Psoas muscle (tissue), 8 donors: ENCODE measurements around the gene ELP5. TPM values are rescaled to one million over a fixed set of nuclear protein-coding genes. Genes with fewer than 3 reads are reported as not detected.
A peak's percentile ranks its signal among the peaks of the same experiment; 100 is the strongest.

ENCODE experiments used
- ATAC-seq, 4 donors: fragments of 200-7000 bp; cut with Tn5 transposase; one replicate each; pipeline ENCODE4 v1.9.1; 2020; ENCODE audit warnings: moderate library complexity in 3 of 4, mild to moderate bottlenecking in 2 of 4
- DNase-seq, 2 donors: peaks; one replicate each; pipeline ENCODE4 v3.0.0-alpha.2; 2020
- H3K27ac ChIP-seq: fragments of 200-600 bp; one replicate; pipeline ENCODE4 v1.8.0; 2022
- H3K27me3 ChIP-seq, 3 donors: fragments of 200-600 bp in 1 of 3; one replicate each; pipeline versions ENCODE4 v1.6.1 to v1.8.0; 2013 to 2022; ENCODE audit warnings: low read length in 2 of 3, mild to moderate bottlenecking in 2 of 3, moderate library complexity in 1 of 3; ENCODE audit not compliant: insufficient read depth in 3 of 3
- H3K36me3 ChIP-seq, 2 donors: fragments of 200-600 bp in 1 of 2; one replicate each; pipeline versions ENCODE4 v1.6.1 to v1.8.0; 2013 to 2022; ENCODE audit warnings: low read depth in 1 of 2, mild to moderate bottlenecking in 1 of 2, moderate library complexity in 1 of 2; ENCODE audit not compliant: insufficient read depth in 1 of 2
- H3K4me1 ChIP-seq: fragments of 200-600 bp; one replicate; pipeline ENCODE4 v1.8.0; 2022
- H3K4me3 ChIP-seq: fragments of 200-600 bp; one replicate; pipeline ENCODE4 v1.8.0; 2022; ENCODE audit warnings: mild to moderate bottlenecking
- H3K9me3 ChIP-seq: fragments of 200-600 bp; one replicate; pipeline ENCODE4 v1.8.0; 2022
- CTCF ChIP-seq: fragments of 200-600 bp; IDR thresholded peaks from one replicate; pipeline ENCODE4 v1.8.0; 2022; ENCODE audit warnings: antibody characterized with exemption
- WGBS, 3 donors: extraction: QIAGEN DNeasy Blood & Tissue Kit; methylation state at CpG; one replicate each; pipeline versions ENCODE4 v1.1.6 to v1.1.7; 2013; 5-methylcytosine and 5-hydroxymethylcytosine counted together
- intact Hi-C, 2 donors: fragments of 100-400 bp; cut with DNase I; formaldehyde crosslinking; loops; one replicate each; pipeline versions ENCODE4 v1.11.0 to v1.14.2; 2022
- polyA plus RNA-seq, 3 donors: library from polyadenylated mRNA; stranded (reverse); fragments of 200-250 nt; gene quantifications; one replicate each; pipeline ENCODE4 v1.2.3, GENCODE V29; 2013
- total RNA-seq, 4 donors: library from RNA; stranded (reverse); fragmentation: NEBNext Ultra II Directional in 2 of 4; extraction: Animal tissue kit (Norgen Biotek cat#: 25700) in 2 of 4; gene quantifications; one replicate each; pipeline versions ENCODE4 v1.2.1 to v1.2.4, GENCODE V29; 2021 to 2023
- donor health status: healthy with polysubstance abuse.
- donor health status: DM: no; HTN: no; CAD: no; lungs with moderate emphysema.
- donor health status: Bipolar disorder and iron deficiency.
- donor health status: healthy.
- donor health status: DM: yes; HTN: yes; CAD: no.
- donor health status: DM: no; HTN: no; CAD: no.
- donor health status: DM: no; HTN: no; CAD: no.
- donor health status: DM: yes; HTN: yes; CAD: no.

Gene ELP5
- total and polyA plus RNA-seq, 7 donors = 50.4 to 104 (median 81.0) TPM

GRCh38 chr17:7260651-7261378 is 8.8 kb downstream of the ELP5 start:
- Histone ChIP-seq H3K4me3 (peak overlapping the region; percentile 66), H3K27ac (no peak overlapping the region), H3K36me3 (peaks cover 0 to 40% of the 10 kb centered on the region in 2 donors), H3K9me3 (no peaks in the 10 kb centered on the region), H3K27me3 (peaks cover 0 to 50% (median 21%) of the 10 kb centered on the region in 3 donors), H3K4me1 (peaks cover 9% of the 10 kb centered on the region)
- intact Hi-C loops = loop anchor here in 1 of 2 donors (10.0 kb wide), 1 partner anchor 84 kb away; no protein-coding TSS in a partner anchor
- 6 to 9% (median 8%) methylated on average over 50 to 54 of the region's 54 CpGs for WGBS, 3 donors
- TF ChIP-seq CTCF = no peak
- ATAC-seq = peak; percentile 61 to 65 (median 63)
- DNase-seq = peak in 1 of 2 donors; percentile 70

- Histone ChIP-seq H3K27me3 (peaks cover 0 to 50% (median 21%) of the 10 kb centered on the region in 3 donors), H3K36me3 (peaks cover 0 to 33% of the 10 kb centered on the region in 2 donors), H3K27ac (no peak overlapping the region), H3K9me3 (no peaks in the 10 kb centered on the region), H3K4me3 (peak overlapping the region; percentile 66), H3K4me1 (peaks cover 9% of the 10 kb centered on the region)
- TF ChIP-seq CTCF = no peak
- 11 to 21% (median 15%) methylated on average over 44 to 71 of the region's 71 CpGs for WGBS, 3 donors
- ATAC-seq (peak; percentile 14 to 46 (median 28)), DNase-seq (no peak)
- intact Hi-C loops = loop anchor here in 1 of 2 donors (10.0 kb wide), 1 partner anchor 83 kb away; no protein-coding TSS in a partner anchor
Observed at GRCh38 chr17:7261379-7262191, 9.6 kb downstream of the ELP5 start.

DNA sequence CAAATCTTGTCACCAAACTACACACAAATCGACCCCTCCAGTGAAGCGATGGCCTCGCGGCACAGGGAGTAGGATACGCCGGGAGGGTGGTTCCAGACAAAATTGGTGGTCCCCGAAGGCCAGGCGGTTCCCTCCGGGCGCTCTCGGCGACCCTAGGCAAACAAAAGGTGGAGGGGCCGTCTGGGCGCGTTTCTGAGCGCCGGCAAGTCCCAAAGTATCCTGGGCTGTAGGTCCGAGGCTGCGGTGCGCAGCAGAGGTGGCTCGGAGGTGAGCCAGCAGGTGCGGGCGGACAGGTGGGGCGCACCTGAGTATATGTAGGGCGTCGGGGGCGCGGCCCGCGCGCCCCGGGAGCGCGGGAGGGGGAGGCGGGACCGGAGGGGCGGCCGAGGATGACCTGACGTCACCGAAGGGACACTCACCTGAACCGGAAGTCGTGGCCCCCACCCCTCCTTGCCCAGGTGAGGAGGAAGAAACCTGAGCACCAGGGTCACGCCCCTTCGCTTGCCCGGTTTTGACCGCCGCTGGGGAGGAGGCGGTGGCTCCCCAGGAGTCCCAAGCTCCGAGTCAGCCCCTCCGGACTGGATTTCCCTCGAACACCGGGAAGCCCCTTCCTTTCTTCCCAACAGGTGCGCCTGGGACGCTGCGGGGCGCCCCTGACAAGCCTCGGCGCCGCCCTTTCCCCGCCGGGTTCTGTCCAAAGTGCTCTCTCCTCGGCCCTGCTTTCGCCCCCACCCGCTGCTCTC is 10.3 kb downstream of the ELP5 start, which contains the start of gene CLDN7:
TSS of gene CLDN7 (minus strand) at position 287 of the 743 bp plus-strand sequence. CDS start 435 bp downstream, outside the sequence.
- Histone ChIP-seq H3K27ac (no peak within 1 kb of the TSS), H3K27me3 (peaks cover 0 to 50% (median 21%) of the 10 kb centered on the region in 3 donors), H3K9me3 (no peaks in the 10 kb centered on the region), H3K36me3 (peaks cover 0 to 25% of the 10 kb centered on the region in 2 donors), H3K4me1 (peaks cover 9% of the 10 kb centered on the region), H3K4me3 (peak within 1 kb of the TSS; percentile 66)
- ATAC-seq (no peak), DNase-seq (no peak)
- 5 to 8% (median 7%) methylated on average over 48 to 64 of the region's 64 CpGs for WGBS, 3 donors
- intact Hi-C loops = loop anchor here in 1 of 2 donors (10.0 kb wide), 1 partner anchor 82 kb away; no protein-coding TSS in a partner anchor
- TF ChIP-seq CTCF = no peak
